Right atrium auricular region (tissue), 2 donors: ENCODE data around the gene CCDC187. TPM values are rescaled to one million over a fixed set of nuclear protein-coding genes. Genes with fewer than 3 reads are reported as not detected.

Source experiments
- DNase-seq: peaks from one replicate; pipeline ENCODE4 v3.0.0-alpha.2; 2019; ENCODE audit warnings: low spot score
- H3K27ac ChIP-seq, 2 donors: fragments of 200-600 bp; sonication (generic); 1 replicate in 1 of 2; 2 replicates in 1 of 2; pipeline ENCODE4 v1.5.1; 2016 to 2019
- H3K27me3 ChIP-seq, 2 donors: fragments of 200-600 bp; sonication (generic); one replicate each; pipeline versions ENCODE4 v1.5.1 to v1.6.0; 2017 to 2019
- H3K36me3 ChIP-seq: fragments of 200-600 bp; sonication (generic); one replicate; pipeline ENCODE4 v1.5.1; 2016
- H3K4me1 ChIP-seq, 2 donors: fragments of 200-600 bp; sonication (generic); one replicate each; pipeline versions ENCODE4 v1.5.1 to v1.6.0; 2017 to 2019
- H3K4me3 ChIP-seq, 2 donors: fragments of 200-600 bp; sonication (generic); 1 replicate in 1 of 2; 2 replicates in 1 of 2; pipeline ENCODE4 v1.5.1; 2017 to 2019; ENCODE audit warnings: mild to moderate bottlenecking in 1 of 2, moderate library complexity in 1 of 2
- H3K9me3 ChIP-seq, 2 donors: fragments of 200-600 bp; sonication (generic); one replicate each; pipeline ENCODE4 v1.5.1; 2019
- total RNA-seq, 2 donors: library from RNA; depleted of rRNA; stranded (reverse); fragments of >200 nt; gene quantifications; one replicate each; pipeline ENCODE4 v1.1.0, GENCODE V29; 2016
- TF ChIP-seq, protein P1 (sequence below), 2 donors: fragments of 200-600 bp; sonication (generic); IDR thresholded peaks; one replicate each; pipeline ENCODE4 v1.5.1; 2019; ENCODE audit warnings: antibody characterized with exemption in 2 of 2

The CCDC187 gene
- total RNA-seq, 2 donors from 2014 or later = not detected

DNA sequence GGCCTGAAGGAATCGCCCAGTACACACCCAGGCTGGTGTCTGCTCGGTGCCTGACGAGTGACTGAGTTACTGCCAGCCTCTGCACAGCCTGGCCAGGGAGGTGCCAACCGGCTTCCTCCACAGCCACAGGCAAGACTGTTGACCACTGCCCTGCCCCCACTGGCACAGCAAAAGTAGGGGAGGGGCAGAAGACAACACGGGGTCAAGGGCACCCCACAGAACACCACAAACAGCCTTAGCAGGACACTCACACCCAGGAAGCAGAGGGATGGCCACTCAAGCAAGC lies 98.2 kb downstream of the CCDC187 start:
- TF ChIP-seq, protein P1, sequence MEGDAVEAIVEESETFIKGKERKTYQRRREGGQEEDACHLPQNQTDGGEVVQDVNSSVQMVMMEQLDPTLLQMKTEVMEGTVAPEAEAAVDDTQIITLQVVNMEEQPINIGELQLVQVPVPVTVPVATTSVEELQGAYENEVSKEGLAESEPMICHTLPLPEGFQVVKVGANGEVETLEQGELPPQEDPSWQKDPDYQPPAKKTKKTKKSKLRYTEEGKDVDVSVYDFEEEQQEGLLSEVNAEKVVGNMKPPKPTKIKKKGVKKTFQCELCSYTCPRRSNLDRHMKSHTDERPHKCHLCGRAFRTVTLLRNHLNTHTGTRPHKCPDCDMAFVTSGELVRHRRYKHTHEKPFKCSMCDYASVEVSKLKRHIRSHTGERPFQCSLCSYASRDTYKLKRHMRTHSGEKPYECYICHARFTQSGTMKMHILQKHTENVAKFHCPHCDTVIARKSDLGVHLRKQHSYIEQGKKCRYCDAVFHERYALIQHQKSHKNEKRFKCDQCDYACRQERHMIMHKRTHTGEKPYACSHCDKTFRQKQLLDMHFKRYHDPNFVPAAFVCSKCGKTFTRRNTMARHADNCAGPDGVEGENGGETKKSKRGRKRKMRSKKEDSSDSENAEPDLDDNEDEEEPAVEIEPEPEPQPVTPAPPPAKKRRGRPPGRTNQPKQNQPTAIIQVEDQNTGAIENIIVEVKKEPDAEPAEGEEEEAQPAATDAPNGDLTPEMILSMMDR (IDR thresholded peaks at IDR 0.05) = no peak
- Histone ChIP-seq H3K4me3 (no peak overlapping the region), H3K9me3 (no peaks in the 10 kb centered on the region), H3K27ac (no peak overlapping the region), H3K4me1 (peaks cover 0 to 4% of the 10 kb centered on the region in 2 donors), H3K36me3 (peaks cover 6% of the 10 kb centered on the region), H3K27me3 (peaks cover 10 to 41% of the 10 kb centered on the region in 2 donors)
- no peak for DNase-seq

DNA sequence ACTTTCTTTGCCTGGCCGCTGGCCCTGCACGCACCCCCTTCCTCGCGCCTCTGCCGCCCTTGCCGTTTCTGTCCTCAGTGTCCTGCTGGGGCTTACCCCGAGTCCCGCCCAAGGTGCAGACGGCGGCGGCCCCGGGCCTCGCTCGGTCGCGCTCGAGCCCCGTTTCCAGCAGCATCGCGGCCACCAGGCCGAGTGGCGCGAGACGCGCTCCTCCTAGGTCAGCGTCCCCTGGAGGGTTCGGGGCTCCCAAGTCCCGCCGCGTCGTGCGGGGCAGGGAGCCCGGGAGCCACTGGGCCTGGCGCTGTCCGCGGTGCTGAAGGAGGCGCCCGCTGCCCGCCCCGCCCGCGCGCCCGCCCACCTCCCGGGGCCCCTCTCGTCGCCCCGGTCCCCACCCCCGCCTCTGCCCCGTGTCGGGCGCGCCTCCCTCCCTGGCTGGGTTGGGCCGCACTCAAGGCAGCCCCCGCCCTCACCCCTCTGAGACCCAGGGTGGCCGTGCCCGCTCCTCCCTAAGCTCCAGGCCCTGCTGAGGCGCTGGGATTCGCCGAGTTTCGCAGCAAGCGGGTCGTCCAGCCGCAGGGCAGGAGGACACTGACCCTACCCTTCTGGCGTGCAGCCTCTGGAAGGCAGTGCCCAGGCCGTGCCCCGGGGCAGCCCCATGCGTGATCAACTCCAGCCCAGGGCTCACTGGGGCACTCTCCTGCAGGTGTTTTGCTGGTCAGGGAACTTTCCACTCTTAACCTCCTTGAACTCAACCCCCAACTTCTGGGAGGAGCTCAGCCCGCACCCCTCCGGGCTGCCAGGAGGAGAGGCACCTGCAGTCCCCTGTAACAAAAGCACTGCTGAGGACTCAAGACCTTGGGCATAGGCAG lies 98.8 kb downstream of the CCDC187 start, which contains the start of gene LHX3:
Gene LHX3 (minus strand): TSS at position 291 of the 869 bp plus-strand sequence. CDS start 116 bp downstream, at position 175.
- H3K36me3 ChIP-seq = peaks cover 6% of the 10 kb centered on the region
- DNase-seq = no peak
- no peaks in the 10 kb centered on the region for H3K9me3 ChIP-seq
- peaks cover 0 to 4% of the 10 kb centered on the region in 2 donors for H3K4me1 ChIP-seq
- H3K27ac ChIP-seq = no peak within 1 kb of the TSS
- peaks cover 10 to 47% of the 10 kb centered on the region in 2 donors for H3K27me3 ChIP-seq
- TF ChIP-seq, protein P1 (IDR thresholded peaks at IDR 0.05) = no peak
- no peak within 1 kb of the TSS for H3K4me3 ChIP-seq

DNA sequence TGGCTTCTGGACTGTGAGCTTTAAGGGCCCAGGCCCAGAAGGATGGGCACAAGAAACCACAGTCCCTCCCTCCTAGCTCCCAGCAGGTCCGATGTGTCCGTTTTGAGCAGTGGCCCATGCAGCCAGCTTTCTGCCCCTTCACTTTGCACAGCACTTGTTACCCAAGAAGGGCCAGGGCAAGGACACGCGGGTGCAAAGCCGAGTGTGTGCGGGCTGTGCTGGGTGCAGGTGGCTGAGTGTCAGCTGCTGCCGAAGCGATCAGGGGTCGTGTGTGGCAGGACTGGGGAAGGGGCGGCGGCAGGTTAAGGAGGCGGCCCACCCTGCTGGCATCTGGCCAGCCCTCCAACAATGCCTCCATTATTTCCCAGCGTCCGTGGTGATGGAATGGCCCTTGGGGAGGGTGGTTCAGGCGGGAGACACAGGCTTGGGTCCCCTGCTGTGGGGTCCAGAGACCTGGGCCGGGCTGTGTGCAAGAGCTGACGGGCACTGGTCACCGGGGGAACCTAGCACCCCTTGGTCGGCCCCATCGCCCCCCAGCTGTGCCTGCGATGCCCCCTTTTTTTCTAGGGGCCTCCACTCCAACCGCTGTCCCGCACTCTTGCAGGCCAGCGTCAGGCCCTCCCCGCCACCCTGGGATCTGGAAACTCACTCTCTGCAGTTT lies 99.6 kb downstream of the CCDC187 start:
- H3K36me3 ChIP-seq = peaks cover 6% of the 10 kb centered on the region
- H3K4me1 ChIP-seq = peaks cover 0 to 9% of the 10 kb centered on the region in 2 donors
- no peak for DNase-seq
- no peak overlapping the region for H3K27ac ChIP-seq
- no peaks in the 10 kb centered on the region for H3K9me3 ChIP-seq
- H3K4me3 ChIP-seq = no peak overlapping the region
- H3K27me3 ChIP-seq = peaks cover 14 to 55% of the 10 kb centered on the region in 2 donors
- TF ChIP-seq, protein P1 (IDR thresholded peaks at IDR 0.05) = no peak

DNA sequence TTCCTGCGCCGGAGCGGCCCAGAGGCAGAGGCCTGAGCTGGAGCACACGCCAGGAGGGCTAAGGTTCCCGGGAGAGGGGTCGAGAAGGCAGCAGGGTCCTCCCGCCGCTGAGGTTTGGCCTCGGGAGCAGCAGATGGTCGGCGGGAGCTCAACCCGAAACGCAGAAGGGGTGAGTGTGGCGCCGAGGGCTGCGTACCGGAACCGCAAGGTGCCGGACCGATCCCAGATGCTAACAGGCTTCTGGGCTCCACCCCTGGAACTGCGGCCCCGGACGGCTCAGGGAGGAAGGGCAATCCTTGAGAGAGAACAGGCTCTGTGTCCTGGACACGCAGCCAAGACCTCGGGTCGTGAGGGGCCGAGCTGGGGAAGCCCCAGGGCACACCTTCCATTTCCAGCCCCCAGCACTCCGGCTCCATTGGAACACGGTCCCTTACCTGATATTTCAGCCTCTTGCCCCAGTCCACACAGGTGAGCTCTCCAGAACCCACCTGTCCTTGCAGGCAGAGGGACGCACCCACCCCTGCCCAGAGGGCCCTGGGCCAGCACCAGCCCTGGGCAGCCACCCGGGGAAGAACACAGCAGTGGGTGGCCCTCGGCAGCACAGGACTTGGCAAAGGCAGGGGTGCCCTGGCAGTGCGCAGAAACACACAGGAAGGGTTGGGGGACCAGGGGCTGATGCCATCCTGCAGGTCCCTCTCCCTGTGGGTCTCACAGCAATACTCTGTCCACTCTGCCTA lies 100.3 kb downstream of the CCDC187 start:
- H3K4me1 ChIP-seq = peaks cover 0 to 16% of the 10 kb centered on the region in 2 donors
- no peak for DNase-seq

More for the DNA sequence above, 100.3 kb downstream of the CCDC187 start:
- Histone ChIP-seq H3K27me3 (peaks cover 16 to 59% of the 10 kb centered on the region in 2 donors), H3K36me3 (peaks cover 2% of the 10 kb centered on the region), H3K4me3 (no peak overlapping the region), H3K27ac (no peak overlapping the region), H3K9me3 (no peaks in the 10 kb centered on the region)
- TF ChIP-seq, protein P1 (IDR thresholded peaks at IDR 0.05) = no peak
